ENCODE measurements around the gene LHFPL6. TPM values are rescaled to one million over a fixed set of nuclear protein-coding genes. Genes with fewer than 3 reads are reported as not detected.

LHFPL6 gene
- total RNA-seq, 2 donors from 2014 or later, result 99.0 to 115 TPM

DNA sequence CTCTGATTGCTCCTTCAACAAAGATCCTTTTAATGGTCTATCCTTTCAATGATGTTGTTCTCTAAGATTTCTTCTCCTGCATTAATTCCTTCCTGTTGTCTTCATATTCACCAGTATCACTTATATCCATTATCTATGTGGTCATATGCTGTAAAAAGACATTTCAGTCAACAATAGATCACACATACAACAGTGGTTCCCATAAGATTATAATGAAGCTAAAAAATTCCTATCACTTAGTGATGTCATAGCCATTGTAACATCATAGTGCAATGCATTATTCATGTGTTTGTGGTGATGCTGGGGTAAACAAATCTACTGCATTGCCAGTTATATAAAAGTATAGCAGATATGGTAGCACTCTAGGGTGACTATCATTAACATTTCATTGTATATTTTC, 266.1 kb downstream of the LHFPL6 start:
- ATAC-seq (ENCODE audit: insufficient number of reproducible peaks, low FRiP score, low read depth) (no peak), DNase-seq (ENCODE audit: low spot score) (no peak)
- TF ChIP-seq, protein P1, sequence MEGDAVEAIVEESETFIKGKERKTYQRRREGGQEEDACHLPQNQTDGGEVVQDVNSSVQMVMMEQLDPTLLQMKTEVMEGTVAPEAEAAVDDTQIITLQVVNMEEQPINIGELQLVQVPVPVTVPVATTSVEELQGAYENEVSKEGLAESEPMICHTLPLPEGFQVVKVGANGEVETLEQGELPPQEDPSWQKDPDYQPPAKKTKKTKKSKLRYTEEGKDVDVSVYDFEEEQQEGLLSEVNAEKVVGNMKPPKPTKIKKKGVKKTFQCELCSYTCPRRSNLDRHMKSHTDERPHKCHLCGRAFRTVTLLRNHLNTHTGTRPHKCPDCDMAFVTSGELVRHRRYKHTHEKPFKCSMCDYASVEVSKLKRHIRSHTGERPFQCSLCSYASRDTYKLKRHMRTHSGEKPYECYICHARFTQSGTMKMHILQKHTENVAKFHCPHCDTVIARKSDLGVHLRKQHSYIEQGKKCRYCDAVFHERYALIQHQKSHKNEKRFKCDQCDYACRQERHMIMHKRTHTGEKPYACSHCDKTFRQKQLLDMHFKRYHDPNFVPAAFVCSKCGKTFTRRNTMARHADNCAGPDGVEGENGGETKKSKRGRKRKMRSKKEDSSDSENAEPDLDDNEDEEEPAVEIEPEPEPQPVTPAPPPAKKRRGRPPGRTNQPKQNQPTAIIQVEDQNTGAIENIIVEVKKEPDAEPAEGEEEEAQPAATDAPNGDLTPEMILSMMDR (IDR thresholded peaks at IDR 0.05), result no peak

DNA sequence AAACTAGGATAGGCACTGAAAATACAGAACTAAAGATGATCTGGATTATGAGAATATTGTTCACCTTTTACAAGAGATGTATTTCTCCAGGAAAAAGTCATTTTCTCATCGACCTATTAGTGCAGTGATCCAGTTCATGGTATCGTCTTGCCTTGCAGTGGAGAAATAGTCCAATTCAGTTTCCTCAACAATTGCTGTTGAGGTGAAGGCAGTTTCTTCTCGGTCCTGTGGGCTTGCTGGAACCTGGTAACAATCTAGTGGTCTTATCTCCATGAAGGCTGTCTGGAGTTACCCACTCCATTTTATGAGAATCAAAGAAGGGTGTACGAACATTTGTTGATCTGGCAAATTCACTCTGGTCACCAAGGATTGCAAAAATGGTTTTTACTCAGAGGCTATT, 266.8 kb downstream of the LHFPL6 start:
- TF ChIP-seq, protein P1 (IDR thresholded peaks at IDR 0.05), result no peak
- peaks cover 0 to 7% of the 10 kb centered on the region in 2 donors for H3K4me1 ChIP-seq (ENCODE audit: control insufficient read depth in 1 of 2, low read depth in 2 of 2)
- DNase-seq (ENCODE audit: low spot score), result no peak

More for the DNA sequence above, 266.1 kb downstream of the LHFPL6 start:
- Histone ChIP-seq H3K9me3 (no peaks in the 10 kb centered on the region), H3K36me3 (no peaks in the 10 kb centered on the region), H3K27me3 (replicated peaks; ENCODE audit: insufficient read depth) (no peaks in the 10 kb centered on the region), H3K27ac (no peak overlapping the region), H3K4me3 (no peak overlapping the region), H3K4me1 (ENCODE audit: control insufficient read depth in 1 of 2, low read depth in 2 of 2) (peaks cover 0 to 7% of the 10 kb centered on the region in 2 donors)

DNA sequence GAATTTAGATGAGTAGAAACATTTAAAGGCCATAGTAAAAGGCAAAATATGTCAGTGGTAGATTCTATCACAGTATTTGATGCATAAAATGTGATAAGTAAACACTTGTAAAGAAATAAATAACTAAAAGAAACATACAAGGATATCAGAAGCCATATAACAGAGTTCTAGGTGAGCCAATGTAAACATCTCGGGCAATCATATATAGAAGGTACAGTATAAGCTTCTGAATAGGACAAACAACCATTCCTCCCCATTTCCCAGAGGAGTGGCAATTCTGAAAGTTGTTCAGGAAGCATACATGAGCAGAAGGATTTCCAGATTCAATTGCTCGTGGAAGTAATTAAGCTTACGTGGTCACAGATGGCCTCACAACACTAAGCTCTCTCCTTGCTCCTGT, 267.3 kb downstream of the LHFPL6 start:
- DNase-seq (ENCODE audit: low spot score) (no peak), ATAC-seq (ENCODE audit: insufficient number of reproducible peaks, low FRiP score, low read depth) (no peak)
- Histone ChIP-seq H3K27ac (no peak overlapping the region), H3K36me3 (no peaks in the 10 kb centered on the region), H3K4me1 (ENCODE audit: control insufficient read depth in 1 of 2, low read depth in 2 of 2) (peaks cover 0 to 7% of the 10 kb centered on the region in 2 donors), H3K27me3 (replicated peaks; ENCODE audit: insufficient read depth) (no peaks in the 10 kb centered on the region), H3K4me3 (no peak overlapping the region), H3K9me3 (no peaks in the 10 kb centered on the region)
- TF ChIP-seq, protein P1 (IDR thresholded peaks at IDR 0.05), result no peak

More for the DNA sequence above, 266.8 kb downstream of the LHFPL6 start:
- ATAC-seq (ENCODE audit: insufficient number of reproducible peaks, low FRiP score, low read depth), result no peak
- Histone ChIP-seq H3K4me3 (no peak overlapping the region), H3K27me3 (replicated peaks; ENCODE audit: insufficient read depth) (no peaks in the 10 kb centered on the region), H3K36me3 (no peaks in the 10 kb centered on the region), H3K9me3 (no peaks in the 10 kb centered on the region), H3K27ac (no peak overlapping the region)

DNA sequence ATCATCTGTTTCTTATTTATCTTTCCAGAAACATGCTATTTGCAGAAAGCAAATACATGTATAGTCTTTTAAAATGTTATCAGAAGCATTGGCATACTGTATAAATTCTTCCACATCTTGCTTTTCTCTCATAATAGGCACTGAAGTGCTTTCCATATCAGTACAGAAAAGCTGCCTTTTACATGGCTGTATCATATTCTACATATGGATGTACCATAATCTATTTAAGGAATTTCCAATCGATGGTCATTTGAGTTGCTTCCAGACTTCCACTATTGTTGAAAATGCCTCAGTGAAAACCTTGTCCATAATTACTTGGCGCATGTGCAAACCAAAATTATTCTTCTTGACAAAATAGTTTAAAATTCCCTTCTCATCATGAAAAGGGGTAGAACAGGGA, 272.5 kb downstream of the LHFPL6 start:
- Histone ChIP-seq H3K4me3 (no peak overlapping the region), H3K9me3 (no peaks in the 10 kb centered on the region), H3K36me3 (no peaks in the 10 kb centered on the region), H3K27ac (no peak overlapping the region), H3K27me3 (replicated peaks; ENCODE audit: insufficient read depth) (no peaks in the 10 kb centered on the region), H3K4me1 (ENCODE audit: control insufficient read depth in 1 of 2, low read depth in 2 of 2) (peaks cover 0 to 1% of the 10 kb centered on the region in 2 donors)
- DNase-seq (ENCODE audit: low spot score) (no peak), ATAC-seq (ENCODE audit: insufficient number of reproducible peaks, low FRiP score, low read depth) (no peak)
- TF ChIP-seq, protein P1 (IDR thresholded peaks at IDR 0.05), result no peak

DNA sequence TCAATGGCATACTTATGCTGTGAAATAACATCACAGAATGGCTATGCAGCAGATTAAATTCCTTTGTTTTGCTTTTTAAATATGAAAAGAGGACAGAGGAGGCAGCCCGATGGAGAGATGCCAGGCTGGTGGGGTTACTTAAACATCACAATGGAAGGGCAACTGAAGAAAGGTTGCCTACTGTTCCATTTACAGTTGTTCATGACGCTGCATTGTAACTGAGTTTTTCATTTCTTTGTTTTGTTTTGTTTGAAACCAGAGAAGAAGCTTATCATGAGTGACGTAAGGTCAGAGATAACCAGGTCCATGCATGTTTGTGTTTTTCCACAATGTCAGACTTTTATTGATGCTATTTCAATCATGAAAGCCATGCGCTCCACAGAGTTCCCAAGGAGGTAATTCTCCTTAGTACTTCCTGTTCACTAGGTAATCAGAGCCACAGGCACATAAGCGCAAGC, 273.8 kb downstream of the LHFPL6 start:
- DNase-seq (ENCODE audit: low spot score) (no peak), ATAC-seq (ENCODE audit: insufficient number of reproducible peaks, low FRiP score, low read depth) (no peak)
- TF ChIP-seq, protein P1 (IDR thresholded peaks at IDR 0.05), result no peak
- Histone ChIP-seq H3K27me3 (replicated peaks; ENCODE audit: insufficient read depth) (no peaks in the 10 kb centered on the region), H3K9me3 (no peaks in the 10 kb centered on the region), H3K4me3 (no peak overlapping the region), H3K27ac (no peak overlapping the region), H3K4me1 (ENCODE audit: control insufficient read depth in 1 of 2, low read depth in 2 of 2) (peaks cover 0 to 6% of the 10 kb centered on the region in 2 donors), H3K36me3 (no peaks in the 10 kb centered on the region)
